Body of pancreas (tissue), 4 donors: ENCODE data around the gene USH1G. TPM values are rescaled to one million over a fixed set of nuclear protein-coding genes. Genes with fewer than 3 reads are reported as not detected.

ENCODE experiments used
- ATAC-seq: fragments of 150-250 bp; one replicate; pipeline ENCODE4 v1.9.1; 2016
- DNase-seq, 4 donors: peaks; one replicate each; pipeline ENCODE4 v3.0.0-alpha.2; 2019
- H3K27ac ChIP-seq, 4 donors: fragments of 200-600 bp; sonication (generic); 1 replicate in 3 of 4; 2 replicates in 1 of 4; pipeline versions ENCODE4 v1.5.1 to v1.6.1; 2016 to 2019; ENCODE audit warnings: mild to moderate bottlenecking in 1 of 4, mixed read lengths in 1 of 4, moderate library complexity in 1 of 4
- H3K27me3 ChIP-seq, 2 donors: fragments of 200-600 bp; sonication (generic); one replicate each; pipeline ENCODE4 v1.6.0; 2016; ENCODE audit warnings: mild to moderate bottlenecking in 1 of 2
- H3K36me3 ChIP-seq, 2 donors: fragments of 200-600 bp; sonication (generic); replicated peaks in 1 of 2; 2 replicates each; pipeline ENCODE4 v1.5.1; 2016; ENCODE audit warnings: low read depth in 2 of 2; ENCODE audit not compliant: insufficient read depth in 1 of 2
- H3K4me1 ChIP-seq: fragments of 200-600 bp; sonication (generic); one replicate; pipeline ENCODE4 v1.6.0; 2016
- H3K4me3 ChIP-seq, 2 donors: fragments of 200-600 bp; sonication (generic); 1 replicate in 1 of 2; 2 replicates in 1 of 2; pipeline ENCODE4 v1.5.1; 2016 to 2019
- H3K9me3 ChIP-seq, 3 donors: fragments of 200-600 bp; sonication (generic); 1 replicate in 2 of 3; 2 replicates in 1 of 3; pipeline ENCODE4 v1.5.1; 2016
- POLR2A ChIP-seq, 3 donors: fragments of 450-650 bp; IDR thresholded peaks; one replicate each; pipeline ENCODE4 v1.6.1; 2016; ENCODE audit warnings: antibody characterized with exemption in 3 of 3, mild to moderate bottlenecking in 2 of 3
- WGBS, 2 donors: methylation state at CpG; one replicate each; pipeline ENCODE4 v1.1.5; 2017; 5-methylcytosine and 5-hydroxymethylcytosine counted together
- intact Hi-C: fragments of 100-400 bp; cut with DNase I; formaldehyde crosslinking; loops from one replicate; pipeline ENCODE4 v1.15.1; 2023
- total RNA-seq, 2 donors: library from RNA; depleted of rRNA; stranded (reverse); fragments of >200 nt; gene quantifications; one replicate each; pipeline ENCODE4 v1.1.0, GENCODE V29; 2016
- TF ChIP-seq, protein P1 (sequence below), 7 experiments: fragments of 450-650 bp in 4 of 7; fragments of 200-600 bp in 3 of 7; sonication (generic) in 3 of 7; IDR thresholded peaks; one replicate each; pipeline ENCODE4 v1.5.1; 2016 to 2019; ENCODE audit warnings: antibody characterized with exemption in 7 of 7

USH1G gene
- total RNA-seq, 2 donors from 2014 or later = under 0.01 TPM; not detected in 1

DNA sequence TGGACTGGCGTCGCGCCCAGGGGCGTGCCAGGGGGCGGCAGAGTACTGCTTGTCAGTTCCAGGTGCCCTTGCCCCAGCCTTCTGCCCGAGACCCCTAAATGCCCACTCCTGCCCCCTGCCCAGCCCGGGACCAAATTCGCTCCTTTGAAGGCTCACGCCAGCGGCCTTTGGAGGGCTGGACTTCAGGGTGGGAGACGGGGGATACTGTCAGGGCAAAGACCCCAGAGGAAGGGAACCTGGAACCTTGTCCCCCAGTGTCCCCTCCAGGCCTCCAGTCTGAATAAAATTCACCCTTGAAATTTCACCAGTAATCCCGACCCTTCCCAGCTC lies 13.4 kb upstream of the USH1G start:
- TF ChIP-seq, protein P1, sequence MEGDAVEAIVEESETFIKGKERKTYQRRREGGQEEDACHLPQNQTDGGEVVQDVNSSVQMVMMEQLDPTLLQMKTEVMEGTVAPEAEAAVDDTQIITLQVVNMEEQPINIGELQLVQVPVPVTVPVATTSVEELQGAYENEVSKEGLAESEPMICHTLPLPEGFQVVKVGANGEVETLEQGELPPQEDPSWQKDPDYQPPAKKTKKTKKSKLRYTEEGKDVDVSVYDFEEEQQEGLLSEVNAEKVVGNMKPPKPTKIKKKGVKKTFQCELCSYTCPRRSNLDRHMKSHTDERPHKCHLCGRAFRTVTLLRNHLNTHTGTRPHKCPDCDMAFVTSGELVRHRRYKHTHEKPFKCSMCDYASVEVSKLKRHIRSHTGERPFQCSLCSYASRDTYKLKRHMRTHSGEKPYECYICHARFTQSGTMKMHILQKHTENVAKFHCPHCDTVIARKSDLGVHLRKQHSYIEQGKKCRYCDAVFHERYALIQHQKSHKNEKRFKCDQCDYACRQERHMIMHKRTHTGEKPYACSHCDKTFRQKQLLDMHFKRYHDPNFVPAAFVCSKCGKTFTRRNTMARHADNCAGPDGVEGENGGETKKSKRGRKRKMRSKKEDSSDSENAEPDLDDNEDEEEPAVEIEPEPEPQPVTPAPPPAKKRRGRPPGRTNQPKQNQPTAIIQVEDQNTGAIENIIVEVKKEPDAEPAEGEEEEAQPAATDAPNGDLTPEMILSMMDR (IDR thresholded peaks at IDR 0.05) = no peak
- TF ChIP-seq POLR2A (IDR thresholded peaks at IDR 0.05) = no peak
- 25 to 69% methylated on average over 6 to 12 of the region's 12 CpGs for WGBS, 2 donors
- Histone ChIP-seq H3K27me3 (peaks cover 0 to 7% of the 10 kb centered on the region in 2 donors), H3K36me3 (no peaks in the 10 kb centered on the region), H3K4me1 (peaks cover 14% of the 10 kb centered on the region), H3K27ac (no peak overlapping the region), H3K4me3 (no peak overlapping the region), H3K9me3 (no peaks in the 10 kb centered on the region)
- DNase-seq = peak in 1 of 4 donors; percentile 29
- no peak for ATAC-seq
- intact Hi-C loops = no loop called here

DNA sequence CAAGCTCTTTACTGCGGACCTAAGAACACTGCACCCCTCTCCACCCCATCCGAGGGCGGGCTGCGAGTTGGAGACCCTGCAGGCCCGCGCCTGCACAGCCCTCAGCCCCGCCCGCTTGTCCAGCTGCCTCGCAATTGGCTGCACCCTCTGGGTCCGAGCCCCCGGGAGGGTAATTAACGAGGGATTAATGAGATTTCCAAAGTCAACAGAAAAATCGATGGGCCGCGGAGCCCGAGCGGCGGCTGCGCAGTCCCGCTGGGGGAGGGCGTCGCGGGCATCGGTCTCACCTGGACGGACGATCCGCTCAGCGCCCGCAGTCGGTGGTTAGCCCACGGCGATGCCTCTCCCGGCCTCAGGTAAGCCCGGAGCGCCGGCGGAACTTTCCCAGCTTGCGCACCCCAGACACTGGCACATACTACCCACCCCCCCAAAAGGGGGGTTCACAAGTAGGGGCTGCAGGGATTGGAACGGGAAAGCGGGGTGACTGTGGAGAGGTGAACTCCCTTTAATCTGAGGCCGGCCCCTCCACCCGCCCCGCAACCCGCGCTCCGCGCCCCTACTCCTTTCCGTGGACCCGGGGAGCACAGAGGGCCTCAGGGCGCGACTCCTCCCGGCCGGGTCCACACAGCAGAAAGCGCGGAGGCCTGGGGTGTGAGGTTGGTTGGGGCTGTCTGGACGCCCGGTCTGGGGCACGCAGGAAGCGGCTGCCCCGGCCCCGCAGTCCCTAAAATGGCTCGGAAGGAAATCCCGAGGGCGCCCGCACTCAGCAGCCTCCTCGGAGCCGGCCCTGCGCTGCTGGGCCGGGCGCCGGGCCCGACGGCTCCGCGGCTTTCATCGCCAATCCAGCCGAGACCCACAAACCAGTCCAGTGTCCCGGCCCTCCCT lies 12.8 kb upstream of the USH1G start, which contains the start of gene OTOP3:
TSS of gene OTOP3 (plus strand) at position 314 of the 885 bp plus-strand sequence. CDS start at position 338, 24 bp downstream.
- no peaks in the 10 kb centered on the region for H3K9me3 ChIP-seq
- peak; percentile 76 for ATAC-seq
- TF ChIP-seq, protein P1 (IDR thresholded peaks at IDR 0.05) = no peak
- no peak for TF ChIP-seq POLR2A (IDR thresholded peaks at IDR 0.05)
- peaks cover 0 to 7% of the 10 kb centered on the region in 2 donors for H3K27me3 ChIP-seq
- peaks cover 14% of the 10 kb centered on the region for H3K4me1 ChIP-seq
- H3K4me3 ChIP-seq = no peak within 1 kb of the TSS
- intact Hi-C loops = no loop called here
- no peak within 1 kb of the TSS for H3K27ac ChIP-seq
- WGBS, 2 donors = 5 to 10% methylated on average over 2 to 73 of the region's 78 CpGs
- peak in 1 of 4 donors; percentile 37 for DNase-seq
- H3K36me3 ChIP-seq = no peaks in the 10 kb centered on the region

DNA sequence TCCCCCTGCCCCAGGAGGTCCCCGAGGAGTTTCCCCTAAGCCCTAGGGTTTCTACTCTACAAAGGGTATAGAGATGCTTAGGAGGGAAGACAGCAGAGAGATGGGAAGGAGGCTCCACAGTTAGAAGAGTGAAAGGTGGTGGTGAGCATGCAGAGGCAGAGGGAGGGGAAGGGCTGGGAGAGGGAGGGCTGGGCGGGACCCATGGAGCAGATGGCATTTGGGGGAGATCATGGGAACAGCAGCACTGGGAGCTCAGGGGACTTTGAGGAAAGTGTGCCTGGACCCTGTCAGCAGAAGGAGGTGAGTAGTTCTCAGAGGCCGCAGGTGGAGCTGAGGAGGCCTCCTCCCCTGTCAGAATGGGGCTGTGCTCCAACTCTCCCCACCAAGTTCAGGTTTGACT lies 12.0 kb upstream of the USH1G start:
- H3K27me3 ChIP-seq = peaks cover 0 to 7% of the 10 kb centered on the region in 2 donors
- H3K9me3 ChIP-seq = no peaks in the 10 kb centered on the region
- intact Hi-C loops = no loop called here
- H3K4me1 ChIP-seq = peaks cover 14% of the 10 kb centered on the region
- H3K36me3 ChIP-seq = no peaks in the 10 kb centered on the region
- no peak overlapping the region for H3K4me3 ChIP-seq
- no peak for DNase-seq
- no peak for TF ChIP-seq POLR2A (IDR thresholded peaks at IDR 0.05)
- TF ChIP-seq, protein P1 (IDR thresholded peaks at IDR 0.05) = no peak
- ATAC-seq = no peak
- no peak overlapping the region for H3K27ac ChIP-seq
- 80 to 84% methylated on average over 3 of the region's 3 CpGs for WGBS, 2 donors

DNA sequence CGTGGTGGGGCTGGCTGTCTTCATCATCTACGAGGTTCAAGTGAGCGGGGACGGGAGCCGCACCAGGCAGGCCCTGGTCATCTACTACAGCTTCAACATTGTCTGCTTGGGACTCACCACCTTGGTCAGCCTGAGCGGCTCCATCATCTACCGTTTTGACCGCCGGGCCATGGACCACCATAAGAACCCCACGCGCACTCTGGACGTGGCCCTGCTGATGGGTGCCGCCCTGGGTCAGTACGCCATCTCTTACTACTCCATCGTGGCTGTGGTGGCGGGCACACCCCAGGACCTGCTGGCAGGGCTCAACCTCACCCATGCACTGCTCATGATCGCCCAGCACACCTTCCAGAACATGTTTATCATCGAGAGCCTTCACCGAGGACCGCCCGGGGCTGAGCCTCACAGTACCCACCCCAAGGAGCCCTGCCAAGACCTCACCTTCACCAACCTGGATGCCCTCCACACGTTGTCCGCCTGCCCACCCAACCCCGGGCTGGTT lies 7.5 kb upstream of the USH1G start:
- DNase-seq (no peak), ATAC-seq (no peak)
- Histone ChIP-seq H3K36me3 (no peaks in the 10 kb centered on the region), H3K9me3 (no peaks in the 10 kb centered on the region), H3K4me3 (no peak overlapping the region), H3K4me1 (peaks cover 4% of the 10 kb centered on the region), H3K27ac (no peak overlapping the region), H3K27me3 (peaks cover 0 to 3% of the 10 kb centered on the region in 2 donors)
- intact Hi-C loops = no loop called here
- 82 to 87% methylated on average over 7 to 24 of the region's 24 CpGs for WGBS, 2 donors
- TF ChIP-seq, protein P1 (IDR thresholded peaks at IDR 0.05) = no peak
- no peak for TF ChIP-seq POLR2A (IDR thresholded peaks at IDR 0.05)
